Activated T-helper 1 cell treated with anti-CD3 and anti-CD28 coated beads, Interleukin-2, amount 50 U/mL, for 16 hours (primary cell): ENCODE data around the gene LCTL.
"Not testable (repeated sequence)": the region's sequence is repeated elsewhere in the genome, so short reads cannot be mapped to it uniquely, and the experiment has no call there.

ENCODE experiments used
- DNase-seq, 2 donors: peaks; one replicate each; pipeline ENCODE4 v3.0.0-alpha.2; 2020; ENCODE audit warnings: low read depth in 1 of 2, low spot score in 1 of 2

Gene LCTL

GRCh38 chr15:66591322-66591862, 25.6 kb upstream of the LCTL start:
- no peak for DNase-seq

GRCh38 chr15:66590435-66590834, 24.6 kb upstream of the LCTL start:
- no peak for DNase-seq

GRCh38 chr15:66589429-66589828, 23.6 kb upstream of the LCTL start:
- not testable (repeated sequence) for DNase-seq

- DNase-seq = no peak
Observed at GRCh38 chr15:66588971-66589370, 23.2 kb upstream of the LCTL start.

- no peak for DNase-seq
Observed at GRCh38 chr15:66588537-66588936, 22.7 kb upstream of the LCTL start.

- DNase-seq = no peak
Observed at GRCh38 chr15:66587749-66588148, 22.0 kb upstream of the LCTL start.

GRCh38 chr15:66587020-66587419, 21.2 kb upstream of the LCTL start:
- DNase-seq = no peak

- no peak for DNase-seq
Observed at GRCh38 chr15:66586155-66586976, 20.6 kb upstream of the LCTL start.

- no peak for DNase-seq
Observed at GRCh38 chr15:66581972-66582537, 16.3 kb upstream of the LCTL start.

GRCh38 chr15:66580643-66581042, 14.8 kb upstream of the LCTL start:
- no peak for DNase-seq

GRCh38 chr15:66578286-66578875, 12.6 kb upstream of the LCTL start:
- no peak for DNase-seq

GRCh38 chr15:66574596-66574950, 8.8 kb upstream of the LCTL start:
- DNase-seq = no peak

GRCh38 chr15:66573719-66574595, 8.2 kb upstream of the LCTL start:
- DNase-seq = no peak

GRCh38 chr15:66573348-66573718, 7.5 kb upstream of the LCTL start:
- no peak for DNase-seq

GRCh38 chr15:66572146-66572545, 6.3 kb upstream of the LCTL start:
- DNase-seq = no peak

- no peak for DNase-seq
Observed at GRCh38 chr15:66570842-66571478, 5.2 kb upstream of the LCTL start.

GRCh38 chr15:66570327-66570726, 4.5 kb upstream of the LCTL start:
- no peak for DNase-seq

- DNase-seq = no peak
Observed at GRCh38 chr15:66569461-66570137, 3.8 kb upstream of the LCTL start.

- DNase-seq = no peak
Observed at GRCh38 chr15:66567897-66568296, 2.1 kb upstream of the LCTL start.

- peak in 1 of 2 donors; percentile 13 for DNase-seq
Observed at GRCh38 chr15:66566963-66567531, 1.2 kb upstream of the LCTL start.
